Keratinocyte (primary cell): ENCODE results near the gene FBXW12. TPM values are rescaled to one million over a fixed set of nuclear protein-coding genes. Genes with fewer than 3 reads are reported as not detected.

ENCODE experiments used
- DNase-seq: peaks from one replicate; pipeline ENCODE4 v3.0.0-alpha.2; 2011; ENCODE audit warnings: low read depth, missing footprints, low spot score
- FAIRE-seq: peaks from 2 replicates; lab custom pipeline; 2011; peaks lifted over from hg19 to GRCh38; lab: Jason Lieb, UNC
- H2AFZ ChIP-seq: 2 replicates; pipeline ENCODE4 v1.6.0; 2012; ENCODE audit warnings: low read length, control low read depth, inconsistent platforms; ENCODE audit not compliant: control insufficient read depth
- H3K27ac ChIP-seq: 2 replicates; pipeline ENCODE4 v1.5.1; 2011; ENCODE audit warnings: low read length; ENCODE audit not compliant: control insufficient read depth, insufficient read depth
- H3K27me3 ChIP-seq: 3 replicates; pipeline ENCODE4 v1.6.0; 2011; ENCODE audit warnings: low read length; ENCODE audit not compliant: control insufficient read depth, insufficient read depth; ENCODE audit errors: extremely low read depth
- H3K36me3 ChIP-seq, 2 experiments: 2 replicates in 1 of 2; 3 replicates in 1 of 2; pipeline ENCODE4 v1.5.1; 2011; ENCODE audit warnings: low read length in 2 of 2, mild to moderate bottlenecking in 1 of 2; ENCODE audit not compliant: control insufficient read depth in 2 of 2, insufficient read depth in 2 of 2; ENCODE audit errors: extremely low read depth in 1 of 2
- H3K4me1 ChIP-seq: 3 replicates; pipeline ENCODE4 v1.5.1; 2011; ENCODE audit warnings: low read length; ENCODE audit not compliant: control insufficient read depth, insufficient read depth; ENCODE audit errors: extremely low read depth
- H3K4me2 ChIP-seq: 3 replicates; pipeline ENCODE4 v1.6.0; 2011; ENCODE audit warnings: low read depth, low read length; ENCODE audit not compliant: control insufficient read depth, insufficient read depth; ENCODE audit errors: extremely low read depth
- H3K4me3 ChIP-seq, 3 experiments: fragments of 200-600 bp in 1 of 3; sonication (generic) in 1 of 3; 2 replicates in 2 of 3; 3 replicates in 1 of 3; pipeline ENCODE4 v1.5.1; 2011 to 2016; ENCODE audit warnings: low read length in 3 of 3, mild to moderate bottlenecking in 3 of 3, control low read depth in 2 of 3, inconsistent platforms in 1 of 3, low read depth in 1 of 3, mixed read lengths in 1 of 3, mixed run types in 1 of 3, moderate library complexity in 1 of 3; ENCODE audit not compliant: control insufficient read depth in 2 of 3, insufficient read depth in 2 of 3; ENCODE audit errors: extremely low read depth in 1 of 3
- H3K79me2 ChIP-seq: 2 replicates; pipeline ENCODE4 v1.6.0; 2012; ENCODE audit warnings: low read length; ENCODE audit not compliant: control insufficient read depth, insufficient read depth
- H3K9ac ChIP-seq: 3 replicates; pipeline ENCODE4 v1.6.0; 2011; ENCODE audit warnings: low read length; ENCODE audit not compliant: control insufficient read depth, insufficient read depth; ENCODE audit errors: extremely low read depth
- H3K9me1 ChIP-seq: 3 replicates; pipeline ENCODE4 v1.6.0; 2011; ENCODE audit warnings: low read length; ENCODE audit not compliant: control insufficient read depth, insufficient read depth; ENCODE audit errors: extremely low read depth
- H3K9me3 ChIP-seq: 2 replicates; pipeline ENCODE4 v1.5.1; 2012; ENCODE audit warnings: low read depth, low read length; ENCODE audit not compliant: control insufficient read depth
- H4K20me1 ChIP-seq: 3 replicates; pipeline ENCODE4 v1.6.0; 2011; ENCODE audit warnings: low read length; ENCODE audit not compliant: control insufficient read depth, insufficient read depth; ENCODE audit errors: extremely low read depth
- CTCF ChIP-seq, 3 experiments: IDR thresholded peaks in 1 of 3; conservative IDR thresholded peaks in 1 of 3; optimal IDR thresholded peaks in 1 of 3; 2 replicates in 2 of 3; 3 replicates in 1 of 3; pipeline versions ENCODE3 to v1.5.1; 2011; ENCODE audit warnings: low read length in 3 of 3, mild to moderate bottlenecking in 3 of 3, moderate library complexity in 2 of 3, control low read depth in 1 of 3, inconsistent platforms in 1 of 3; ENCODE audit not compliant: insufficient read depth in 2 of 3; ENCODE audit errors: extremely low read depth in 1 of 3
- EZH2 ChIP-seq: IDR thresholded peaks from one replicate; pipeline ENCODE4 v1.6.1; 2012; ENCODE audit warnings: inconsistent platforms, mild to moderate bottlenecking, low read length, moderate library complexity
- dilution Hi-C: fragments of 300-500 bp; cut with MboI; formaldehyde crosslinking; loops from one replicate; pipeline ENCODE4 v1.7.0; 2020; ENCODE audit warnings: low sequenced_read_pairs; ENCODE audit not compliant: extremely low pct_ligation_motif_present
- polyA plus RNA-seq, 5 experiments: library from polyadenylated mRNA; depleted of rRNA in 3 of 5; stranded (reverse) in 3 of 5; stranded (forward) in 1 of 5; unstranded in 1 of 5; fragments of >200 nt; gene quantifications; 1 replicate in 1 of 5; 2 replicates in 3 of 5; 3 replicates in 1 of 5; pipeline versions ENCODE4 v1.2.1 to v1.2.3, GENCODE V29; 2011 to 2012; ENCODE audit warnings: missing spikeins in 2 of 5, low read depth in 1 of 5, low replicate concordance in 1 of 5

FBXW12 gene
- polyA plus RNA-seq, 1 donor (not counting 4 experiments of a cell fraction or from before 2014, with no cell fraction given) = not detected

- no peak for DNase-seq
- no peak for FAIRE-seq
- no peak overlapping the region for H2AFZ ChIP-seq
- no peaks in the 10 kb centered on the region for H3K27me3 ChIP-seq
- no peaks in the 10 kb centered on the region for H3K9me3 ChIP-seq
- peaks cover 36 to 45% of the 10 kb centered on the region in 2 experiments for H3K36me3 ChIP-seq
- H3K9me1 ChIP-seq = no peaks in the 10 kb centered on the region
- no peak for TF ChIP-seq EZH2
- no peak for TF ChIP-seq CTCF (optimal IDR thresholded peaks at IDR 0.05 in 1 of 3, IDR thresholded peaks at IDR 0.05 in 1 of 3, conservative IDR thresholded peaks at IDR 0.05 in 1 of 3; ENCODE audit: extremely low read depth in 1 of 3, insufficient read depth in 2 of 3, low read length in 3 of 3)
- no peak overlapping the region for H3K9ac ChIP-seq
- H3K4me1 ChIP-seq = peaks cover 44% of the 10 kb centered on the region
- peaks cover 24% of the 10 kb centered on the region for H4K20me1 ChIP-seq
- H3K4me3 ChIP-seq = no peak overlapping the region
- H3K79me2 ChIP-seq = peaks cover 80% of the 10 kb centered on the region
- dilution Hi-C loops = no loop called here
- no peak overlapping the region for H3K4me2 ChIP-seq
- no peak overlapping the region for H3K27ac ChIP-seq
These were observed 51.3 kb downstream of the FBXW12 start for GRCh38 chr3:48423241-48423882.

- Histone ChIP-seq H3K4me2 (no peak overlapping the region), H3K79me2 (peaks cover 85% of the 10 kb centered on the region), H3K4me3 (no peak overlapping the region), H4K20me1 (peaks cover 24% of the 10 kb centered on the region), H3K9ac (no peak overlapping the region), H3K27me3 (no peaks in the 10 kb centered on the region), H3K9me3 (no peaks in the 10 kb centered on the region), H3K9me1 (no peaks in the 10 kb centered on the region), H3K4me1 (peaks cover 44% of the 10 kb centered on the region), H3K27ac (no peak overlapping the region), H2AFZ (no peak overlapping the region), H3K36me3 (peaks cover 32 to 40% of the 10 kb centered on the region in 2 experiments)
- dilution Hi-C loops = no loop called here
- FAIRE-seq (no peak), DNase-seq (no peak)
- TF ChIP-seq CTCF (optimal IDR thresholded peaks at IDR 0.05 in 1 of 3, IDR thresholded peaks at IDR 0.05 in 1 of 3, conservative IDR thresholded peaks at IDR 0.05 in 1 of 3; ENCODE audit: extremely low read depth in 1 of 3, insufficient read depth in 2 of 3, low read length in 3 of 3) = no peak
- no peak for TF ChIP-seq EZH2
These were observed 52.1 kb downstream of the FBXW12 start for GRCh38 chr3:48423883-48424695.
